ENCODE measurements around the gene DIMT1. TPM values are rescaled to one million over a fixed set of nuclear protein-coding genes. Genes with fewer than 3 reads are reported as not detected.

DIMT1 gene
- polyA plus RNA-seq, 2 of the 4 experiments (the other 2 are of a cell fraction): 36.9 to 49.6 TPM

DNA sequence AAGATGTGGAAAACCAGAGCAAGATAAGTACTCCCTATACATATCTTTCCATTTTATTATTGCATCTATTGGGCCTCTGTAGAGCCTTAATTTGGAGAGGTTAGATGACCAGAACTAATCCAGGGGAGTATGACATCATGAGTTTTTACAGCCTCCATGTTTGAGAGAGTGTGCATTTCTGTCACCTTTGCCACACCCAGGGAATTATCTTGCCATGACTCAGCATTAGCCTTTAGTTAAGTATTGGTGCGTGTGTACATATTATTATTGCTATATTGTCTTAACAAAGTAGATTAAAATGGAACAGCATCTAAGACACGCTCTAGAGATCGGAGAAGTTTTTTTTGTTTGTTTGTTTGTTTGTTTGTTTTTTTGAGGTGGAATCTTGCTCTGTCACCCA is 27.6 kb downstream of the DIMT1 start:
- Histone ChIP-seq H3K27ac (peak overlapping the region; percentile 0 to 60; a peak in 4 of 6 replicates), H3K4me2 (peak overlapping the region; percentile 45; the same call in 2 of the 3 replicates), H3K9me3 (no peaks in the 10 kb centered on the region), H3K4me1 (peaks cover 15% of the 10 kb centered on the region), H3K4me3 (no peak overlapping the region)
- TF ChIP-seq REST (IDR thresholded peaks at IDR 0.05) (no peak), ZC3H11A (IDR thresholded peaks at IDR 0.05) (no peak), MAX (IDR thresholded peaks at IDR 0.05) (no peak), RFX5 (IDR thresholded peaks at IDR 0.05) (no peak), MAFK (IDR thresholded peaks at IDR 0.05; ENCODE audit: partially characterized antibody) (peak; percentile 92), MYC (IDR thresholded peaks at IDR 0.05; ENCODE audit: borderline replicate concordance, low read length) (no peak), PHF8 (IDR thresholded peaks at IDR 0.05; ENCODE audit: borderline replicate concordance, low read depth) (no peak), JUN (IDR thresholded peaks at IDR 0.05) (no peak), HOXB5 (CRISPR knock-in tag; IDR thresholded peaks at IDR 0.05) (no peak), BHLHE40 (IDR thresholded peaks at IDR 0.05; ENCODE audit: low read depth, low read length) (no peak), KDM1A (IDR thresholded peaks at IDR 0.05; ENCODE audit: low read depth) (no peak), NR3C1 (IDR thresholded peaks at IDR 0.05) (no peak), JUNB (IDR thresholded peaks at IDR 0.05) (no peak), RARB (CRISPR knock-in tag; IDR thresholded peaks at IDR 0.05) (no peak), ZSCAN20 (CRISPR knock-in tag; IDR thresholded peaks at IDR 0.05) (no peak), FOSB (CRISPR knock-in tag; IDR thresholded peaks at IDR 0.05) (no peak), FOSL2 (IDR thresholded peaks at IDR 0.05) (no peak), FOSL2 (CRISPR knock-in tag; IDR thresholded peaks at IDR 0.05) (peak; percentile 51; the same call in 1 of the 2 replicates), NFE2L2 (conservative IDR thresholded peaks at IDR 0.05; ENCODE audit: low read length) (peak; percentile 91), PBX3 (IDR thresholded peaks at IDR 0.05) (no peak), RCOR1 (IDR thresholded peaks at IDR 0.05; ENCODE audit: low read depth, low read length) (no peak)
- FAIRE-seq (no peak), ATAC-seq (peak; percentile 59 to 76; a peak in 3 of 6 replicates), DNase-seq (ENCODE audit: low read depth in 1 of 2, low spot score in 1 of 2) (peak; percentile 7 to 60)
- ChIA-PET CTCF (no interaction called here), POLR2A (no interaction called here)
- 79% methylated on average over 3 of the region's 3 CpGs for WGBS (ENCODE audit: missing lambda C conversion rate)

- Histone ChIP-seq H3K4me3 (no peak overlapping the region), H3K4me2 (peak overlapping the region; percentile 45; the same call in 2 of the 3 replicates), H3K27ac (peak overlapping the region; percentile 0 to 60; a peak in 4 of 6 replicates), H3K9me3 (no peaks in the 10 kb centered on the region), H3K4me1 (peaks cover 15% of the 10 kb centered on the region)
- no peak for TF ChIP-seq ZSCAN20 (CRISPR knock-in tag; IDR thresholded peaks at IDR 0.05)
- TF ChIP-seq TFCP2L1 (CRISPR knock-in tag; IDR thresholded peaks at IDR 0.05): no peak
- no peak for TF ChIP-seq GATA3 (IDR thresholded peaks at IDR 0.05; ENCODE audit: borderline replicate concordance)
- no peak for TF ChIP-seq HMGXB4 (CRISPR knock-in tag; IDR thresholded peaks at IDR 0.05; ENCODE audit: borderline replicate concordance)
- no peak for TF ChIP-seq CHD2 (IDR thresholded peaks at IDR 0.05; ENCODE audit: low read length, partially characterized antibody)
- no peak for TF ChIP-seq CBX2 (IDR thresholded peaks at IDR 0.05; ENCODE audit: borderline replicate concordance, low read depth)
- no peak for TF ChIP-seq SREBF2 (IDR thresholded peaks at IDR 0.05)
- no peak for TF ChIP-seq ZNF302 (CRISPR knock-in tag; IDR thresholded peaks at IDR 0.05)
- no peak for TF ChIP-seq HEYL (CRISPR knock-in tag; IDR thresholded peaks at IDR 0.05)
- DNase-seq (ENCODE audit: low read depth in 1 of 2, low spot score in 1 of 2): no peak
- peak; percentile 13 to 48; a peak in 3 of 6 replicates for ATAC-seq
- FAIRE-seq: no peak
- CTCF ChIA-PET: no interaction called here
- POLR2A ChIA-PET: no interaction called here
Measured at GRCh38 chr5:62375627-62376026, 28.1 kb downstream of the DIMT1 start.
